Esophagus squamous epithelium (tissue), 5 donors: ENCODE measurements around the gene STOX1. TPM values are rescaled to one million over a fixed set of nuclear protein-coding genes. Genes with fewer than 3 reads are reported as not detected.

Source experiments
- DNase-seq: peaks from one replicate; lab custom pipeline; 2025; lab: John Stamatoyannopoulos, UW
- H3K27ac ChIP-seq, 4 donors: fragments of 200-600 bp; sonication (generic); one replicate each; pipeline ENCODE4 v1.5.1; 2016 to 2019; ENCODE audit warnings: mild to moderate bottlenecking in 1 of 4
- H3K27me3 ChIP-seq, 4 donors: fragments of 200-600 bp; sonication (generic); 1 replicate in 3 of 4; 2 replicates in 1 of 4; pipeline versions ENCODE4 v1.5.1 to v1.6.0; 2017 to 2021; ENCODE audit warnings: antibody characterized with exemption in 1 of 4
- H3K36me3 ChIP-seq, 3 donors: fragments of 200-600 bp; sonication (generic); one replicate each; pipeline ENCODE4 v1.5.1; 2016 to 2019
- H3K4me1 ChIP-seq, 3 donors: fragments of 200-600 bp; sonication (generic); one replicate each; pipeline ENCODE4 v1.5.1; 2017 to 2019
- H3K4me3 ChIP-seq, 4 donors: fragments of 200-600 bp; sonication (generic); 1 replicate in 3 of 4; 2 replicates in 1 of 4; pipeline ENCODE4 v1.5.1; 2016 to 2019; ENCODE audit warnings: mild to moderate bottlenecking in 2 of 4, moderate library complexity in 1 of 4
- H3K9me3 ChIP-seq, 3 donors: fragments of 200-600 bp; sonication (generic); one replicate each; pipeline ENCODE4 v1.5.1; 2016 to 2019
- POLR2A ChIP-seq, 4 donors: fragments of 450-650 bp; IDR thresholded peaks; one replicate each; pipeline ENCODE4 v1.6.1; 2017; ENCODE audit warnings: antibody characterized with exemption in 4 of 4, mild to moderate bottlenecking in 4 of 4, moderate library complexity in 3 of 4
- WGBS, 2 donors: methylation state at CpG; one replicate each; pipeline ENCODE4 v1.1.5; 2018; 5-methylcytosine and 5-hydroxymethylcytosine counted together
- intact Hi-C: fragments of 100-400 bp; cut with DNase I; formaldehyde crosslinking; loops from one replicate; pipeline ENCODE4 v1.15.0; 2022
- total RNA-seq, 4 donors: library from RNA; depleted of rRNA; stranded (reverse); fragments of >200 nt; gene quantifications; one replicate each; pipeline ENCODE4 v1.1.0, GENCODE V29; 2016
- TF ChIP-seq, protein P1 (sequence below), 6 experiments: fragments of 450-650 bp in 4 of 6; fragments of 200-600 bp in 2 of 6; sonication (generic) in 2 of 6; IDR thresholded peaks; one replicate each; pipeline ENCODE4 v1.5.1; 2016 to 2019; ENCODE audit warnings: antibody characterized with exemption in 6 of 6, mild to moderate bottlenecking in 4 of 6, moderate library complexity in 4 of 6
- donor health status: DM: yes; HTN: yes; CAD: no.

Gene STOX1
- 1 to 10 TPM in 3 of 4 donors, under 1 TPM in 1; 0.19 to 2.1 (median 1.5) TPM for total RNA-seq

DNA sequence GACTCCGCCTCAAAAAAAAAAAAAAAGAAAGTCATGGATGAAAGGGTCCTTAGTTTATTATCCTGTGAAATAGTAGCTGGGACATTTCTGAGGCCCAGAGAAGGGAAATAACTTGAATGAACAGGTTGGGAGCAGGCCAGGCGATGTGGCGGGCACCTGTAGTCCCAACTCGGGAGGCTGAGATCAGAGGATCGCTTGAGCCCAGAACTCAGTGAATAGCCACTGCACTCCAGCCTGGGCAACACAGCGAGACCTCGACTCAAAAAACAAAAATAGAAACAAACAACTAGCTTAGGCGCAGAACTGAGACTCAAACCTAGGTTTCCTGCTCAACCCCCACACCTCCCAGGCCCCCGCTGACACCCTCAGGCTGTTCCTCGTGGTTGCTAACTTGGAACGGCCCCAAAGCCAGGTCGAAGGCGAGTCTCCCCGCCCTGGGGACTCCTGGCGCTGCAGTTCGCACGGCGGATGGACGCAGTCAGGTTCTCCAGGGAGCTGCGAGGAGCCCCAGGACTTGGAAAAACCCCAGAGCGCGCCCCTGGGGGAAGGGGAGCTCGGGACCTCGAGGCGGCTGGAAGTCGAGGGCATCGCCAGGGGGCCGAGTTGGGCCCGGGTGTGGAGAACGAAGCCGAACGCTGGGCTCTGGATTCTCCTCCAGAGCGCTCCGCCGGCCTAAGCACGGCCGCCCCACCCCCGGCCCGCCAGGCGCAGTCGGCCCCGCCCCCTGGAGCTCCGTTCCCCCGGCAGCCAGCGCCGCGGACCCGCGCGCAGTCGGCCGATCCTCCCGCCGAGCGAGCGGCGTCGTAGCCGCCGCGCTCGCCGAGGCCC is at the start of gene STOX1:
TSS of gene STOX1 (plus strand) at position 768 of the 828 bp plus-strand sequence. CDS start 93 bp downstream, outside the sequence.
- TF ChIP-seq, protein P1, sequence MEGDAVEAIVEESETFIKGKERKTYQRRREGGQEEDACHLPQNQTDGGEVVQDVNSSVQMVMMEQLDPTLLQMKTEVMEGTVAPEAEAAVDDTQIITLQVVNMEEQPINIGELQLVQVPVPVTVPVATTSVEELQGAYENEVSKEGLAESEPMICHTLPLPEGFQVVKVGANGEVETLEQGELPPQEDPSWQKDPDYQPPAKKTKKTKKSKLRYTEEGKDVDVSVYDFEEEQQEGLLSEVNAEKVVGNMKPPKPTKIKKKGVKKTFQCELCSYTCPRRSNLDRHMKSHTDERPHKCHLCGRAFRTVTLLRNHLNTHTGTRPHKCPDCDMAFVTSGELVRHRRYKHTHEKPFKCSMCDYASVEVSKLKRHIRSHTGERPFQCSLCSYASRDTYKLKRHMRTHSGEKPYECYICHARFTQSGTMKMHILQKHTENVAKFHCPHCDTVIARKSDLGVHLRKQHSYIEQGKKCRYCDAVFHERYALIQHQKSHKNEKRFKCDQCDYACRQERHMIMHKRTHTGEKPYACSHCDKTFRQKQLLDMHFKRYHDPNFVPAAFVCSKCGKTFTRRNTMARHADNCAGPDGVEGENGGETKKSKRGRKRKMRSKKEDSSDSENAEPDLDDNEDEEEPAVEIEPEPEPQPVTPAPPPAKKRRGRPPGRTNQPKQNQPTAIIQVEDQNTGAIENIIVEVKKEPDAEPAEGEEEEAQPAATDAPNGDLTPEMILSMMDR (IDR thresholded peaks at IDR 0.05), result no peak
- no peak for TF ChIP-seq POLR2A (IDR thresholded peaks at IDR 0.05)
- intact Hi-C loops, result no loop called here
- peak within 1 kb of the TSS; percentile 53 to 73 (median 60) for H3K4me3 ChIP-seq
- H3K4me1 ChIP-seq, result peaks cover 0 to 16% (median 5%) of the 10 kb centered on the region in 3 donors
- H3K27me3 ChIP-seq, result peaks cover 0 to 21% (median 0%) of the 10 kb centered on the region in 4 donors
- no peaks in the 10 kb centered on the region for H3K36me3 ChIP-seq
- peak within 1 kb of the TSS; percentile 52 to 72 (median 64) for H3K27ac ChIP-seq
- no peaks in the 10 kb centered on the region for H3K9me3 ChIP-seq
- 19 to 25% methylated on average over 9 to 14 of the region's 63 CpGs for WGBS, 2 donors
- DNase-seq, result no peak

DNA sequence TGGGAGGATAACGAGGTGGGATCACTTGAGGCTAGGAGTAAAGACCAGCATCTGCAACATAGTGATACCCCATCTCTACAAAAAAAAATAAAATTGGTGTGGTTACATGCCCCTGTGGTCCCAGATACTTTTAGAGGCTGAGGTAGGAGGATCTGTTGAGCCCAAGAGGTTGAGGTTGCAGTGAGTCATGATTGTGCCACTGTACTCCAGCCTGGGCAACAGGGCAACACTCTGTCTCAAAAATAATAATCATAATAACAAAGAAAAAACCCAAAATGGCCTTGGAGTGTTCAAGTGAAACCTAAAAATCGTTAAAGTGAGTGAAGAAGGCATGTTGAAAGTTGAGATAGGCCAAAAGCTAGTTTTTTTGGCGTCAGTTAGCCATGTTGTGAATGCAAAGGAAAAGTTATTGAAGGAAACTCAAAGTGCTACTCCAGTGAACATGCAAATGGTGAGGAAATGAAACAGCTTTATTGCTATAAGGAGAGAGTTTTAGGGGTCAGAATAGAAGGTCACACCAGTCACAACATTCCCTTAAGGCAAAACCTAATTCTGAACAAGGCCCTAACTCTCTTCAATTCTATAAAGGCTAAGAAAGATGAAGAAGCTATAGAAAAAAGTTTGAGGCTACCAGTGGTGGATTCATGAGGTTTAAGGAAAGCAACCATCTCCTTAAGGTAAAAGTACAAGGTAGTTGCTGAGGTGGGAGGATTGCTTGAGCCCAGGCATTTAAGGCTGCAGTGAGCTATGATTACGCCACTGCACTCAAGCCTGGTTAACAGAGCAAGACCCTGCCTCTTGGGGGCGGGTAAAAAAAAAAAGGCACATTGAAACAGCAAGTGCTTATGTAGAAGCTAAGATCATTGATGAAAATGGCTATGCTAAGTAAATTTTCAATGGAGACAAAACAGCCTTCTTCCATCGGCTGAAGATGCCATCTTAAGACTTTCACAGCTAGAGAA is 45.4 kb upstream of the STOX1 start:
- no peak for DNase-seq
- 76 to 91% methylated on average over 6 of the region's 6 CpGs for WGBS, 2 donors
- Histone ChIP-seq H3K4me3 (no peak overlapping the region), H3K4me1 (no peaks in the 10 kb centered on the region), H3K27ac (no peak overlapping the region), H3K36me3 (peaks cover 0 to 99% (median 12%) of the 10 kb centered on the region in 3 donors), H3K27me3 (no peaks in the 10 kb centered on the region), H3K9me3 (no peaks in the 10 kb centered on the region)
- intact Hi-C loops, result no loop called here
- TF ChIP-seq, protein P1 (IDR thresholded peaks at IDR 0.05), result no peak
- no peak for TF ChIP-seq POLR2A (IDR thresholded peaks at IDR 0.05)

DNA sequence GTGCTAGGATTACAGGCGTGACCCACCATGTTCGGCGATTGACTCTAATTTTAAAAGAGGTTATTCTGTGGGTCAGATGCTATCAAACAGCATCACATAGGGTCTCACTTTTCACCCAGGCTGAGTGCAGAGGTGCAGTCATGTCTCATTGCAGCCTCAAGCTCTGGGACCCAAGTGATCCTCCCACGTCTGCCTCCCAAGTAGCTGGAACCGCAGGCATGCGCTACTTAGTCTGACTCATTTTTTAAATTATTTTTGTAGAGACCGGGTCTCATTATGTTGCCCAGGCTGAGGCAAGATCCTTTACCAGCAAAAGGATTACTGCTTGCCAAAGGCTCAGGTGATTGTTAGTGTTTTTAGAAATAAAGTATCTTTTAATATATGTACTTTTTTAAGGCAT is 42.9 kb upstream of the STOX1 start:
- TF ChIP-seq, protein P1 (IDR thresholded peaks at IDR 0.05), result no peak
- TF ChIP-seq POLR2A (IDR thresholded peaks at IDR 0.05), result no peak
- Histone ChIP-seq H3K9me3 (no peaks in the 10 kb centered on the region), H3K36me3 (peaks cover 8 to 99% (median 24%) of the 10 kb centered on the region in 3 donors), H3K4me1 (no peaks in the 10 kb centered on the region), H3K27me3 (no peaks in the 10 kb centered on the region), H3K4me3 (no peak overlapping the region), H3K27ac (no peak overlapping the region)
- DNase-seq, result no peak
- intact Hi-C loops, result no loop called here
- 90 to 93% methylated on average over 7 of the region's 7 CpGs for WGBS, 2 donors

DNA sequence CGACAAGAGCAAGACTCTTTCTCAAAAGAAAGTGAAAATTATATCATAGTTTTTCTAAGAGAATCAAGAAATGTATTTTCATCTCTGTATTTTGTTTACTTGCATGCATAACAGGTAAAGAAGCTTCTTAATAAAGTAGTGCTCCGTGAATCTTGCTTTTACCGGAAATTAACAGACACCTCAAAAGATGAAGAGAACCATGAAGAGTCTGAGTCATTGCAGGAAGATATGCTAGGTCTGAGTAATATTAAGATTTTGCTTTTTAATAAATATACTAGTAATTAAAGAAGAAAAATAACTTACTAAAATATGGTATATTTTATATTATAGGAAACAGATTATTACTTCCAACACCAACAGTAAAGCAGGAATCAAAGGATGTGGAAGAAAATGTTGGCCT is 39.5 kb upstream of the STOX1 start:
- DNase-seq, result no peak
- Histone ChIP-seq H3K27me3 (no peaks in the 10 kb centered on the region), H3K4me3 (no peak overlapping the region), H3K9me3 (no peaks in the 10 kb centered on the region), H3K36me3 (peaks cover 8 to 100% (median 38%) of the 10 kb centered on the region in 3 donors), H3K4me1 (no peaks in the 10 kb centered on the region), H3K27ac (no peak overlapping the region)
- TF ChIP-seq, protein P1 (IDR thresholded peaks at IDR 0.05), result no peak
- TF ChIP-seq POLR2A (IDR thresholded peaks at IDR 0.05), result no peak
- 80 to 93% methylated on average over 3 of the region's 3 CpGs for WGBS, 2 donors
- intact Hi-C loops, result no loop called here
